Muscle layer of duodenum (tissue), 2 donors: ENCODE results near the gene SEC22B.
"Not testable (repeated sequence)": the region's sequence is repeated elsewhere in the genome, so short reads cannot be mapped to it uniquely, and the experiment has no call there.

Source experiments
- H3K27ac ChIP-seq: one replicate; pipeline ENCODE4 v1.7.0; 2013; ENCODE audit warnings: mild to moderate bottlenecking, low read length
- H3K27me3 ChIP-seq: one replicate; pipeline ENCODE4 v1.7.0; 2013; ENCODE audit warnings: low read depth, mild to moderate bottlenecking, control low read depth, low read length
- H3K36me3 ChIP-seq, 2 donors: one replicate each; pipeline ENCODE4 v1.7.0; 2013; ENCODE audit warnings: low read length in 2 of 2, control low read depth in 1 of 2, mild to moderate bottlenecking in 1 of 2; ENCODE audit not compliant: insufficient read depth in 2 of 2, control insufficient read depth in 1 of 2
- H3K4me1 ChIP-seq, 2 donors: one replicate each; pipeline ENCODE4 v1.7.0; 2013; ENCODE audit warnings: low read length in 2 of 2, mild to moderate bottlenecking in 2 of 2, control low read depth in 1 of 2, moderate library complexity in 1 of 2; ENCODE audit not compliant: insufficient read depth in 2 of 2, control insufficient read depth in 1 of 2
- H3K4me3 ChIP-seq, 2 donors: one replicate each; pipeline ENCODE4 v1.7.0; 2013; ENCODE audit warnings: low read length in 2 of 2, low read depth in 1 of 2, mild to moderate bottlenecking in 1 of 2
- H3K9me3 ChIP-seq, 2 donors: one replicate each; pipeline ENCODE4 v1.7.0; 2013; ENCODE audit warnings: low read length in 2 of 2, control low read depth in 1 of 2, mild to moderate bottlenecking in 1 of 2; ENCODE audit not compliant: control insufficient read depth in 1 of 2
- donor health status: healthy.

SEC22B gene

DNA sequence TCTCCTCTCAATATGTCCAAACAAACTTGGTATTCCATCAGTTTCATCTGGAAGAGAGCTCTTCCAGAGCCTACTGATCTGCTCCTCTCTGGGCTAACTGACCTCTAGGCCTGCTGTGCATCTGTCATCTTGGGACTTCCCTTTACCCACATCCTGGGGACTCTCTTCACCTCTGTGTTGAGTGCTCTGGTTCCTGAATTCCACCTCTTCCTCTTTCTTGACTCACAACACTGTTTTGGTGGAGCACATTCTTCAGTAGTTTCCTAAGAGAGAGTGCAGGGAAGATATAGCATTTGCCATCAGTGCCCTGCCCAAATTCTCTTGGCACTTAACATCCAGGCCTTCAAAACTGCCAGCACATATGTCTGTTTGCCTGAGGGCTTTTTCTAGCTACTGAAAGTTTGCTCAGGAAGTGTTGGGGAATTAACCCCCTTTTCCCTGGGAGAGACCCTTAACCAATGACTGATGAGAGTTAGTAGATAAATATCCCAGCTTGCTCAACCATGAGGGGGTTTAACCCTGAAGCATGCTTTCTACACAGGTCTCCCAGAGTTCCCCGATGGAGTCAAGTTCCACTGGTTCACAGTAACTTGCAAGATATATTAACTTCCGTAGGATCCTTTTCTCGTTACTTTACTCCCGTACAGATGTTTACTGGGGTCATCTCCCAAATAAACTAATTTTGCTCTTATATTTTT lies 52.4 kb downstream of the SEC22B start:
- not testable (repeated sequence) for H3K27me3 ChIP-seq

DNA sequence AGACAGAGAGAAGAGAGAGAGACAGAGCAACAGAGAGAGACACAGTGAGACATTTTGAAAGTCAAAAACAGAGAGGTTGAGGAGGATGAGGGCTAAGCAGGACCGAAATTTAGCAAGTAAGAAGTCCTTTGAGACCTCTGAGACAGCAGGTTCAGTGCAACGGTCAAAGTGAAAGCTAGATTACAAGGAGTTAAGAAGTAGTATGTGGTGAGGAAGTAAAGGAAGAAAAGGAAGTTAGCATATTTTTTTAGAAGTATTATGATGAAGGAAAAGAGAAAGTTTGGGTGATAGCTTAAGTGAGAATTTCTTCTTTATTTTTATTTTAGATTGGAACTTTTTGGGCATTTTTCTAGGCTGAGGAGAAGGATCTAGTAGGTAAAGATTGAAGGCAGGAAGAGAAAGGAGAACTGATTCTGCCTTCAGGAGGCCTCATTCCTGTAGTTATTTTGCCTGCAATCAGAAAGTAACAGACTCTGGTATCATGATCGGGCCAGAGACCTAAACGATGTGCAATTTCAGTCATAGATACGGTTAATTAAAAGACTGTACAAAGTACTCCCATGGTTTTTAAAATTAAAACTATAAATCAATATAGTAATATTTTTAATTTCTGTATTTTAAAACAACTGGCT lies 53.9 kb downstream of the SEC22B start:
- H3K4me3 ChIP-seq, H3K27ac ChIP-seq, H3K27me3 ChIP-seq, H3K4me1 ChIP-seq, H3K36me3 ChIP-seq, H3K9me3 ChIP-seq: not testable (repeated sequence)

More for the DNA sequence above, 52.4 kb downstream of the SEC22B start:
- H3K36me3 ChIP-seq, H3K27ac ChIP-seq, H3K9me3 ChIP-seq, H3K4me1 ChIP-seq, H3K4me3 ChIP-seq: not testable (repeated sequence)

DNA sequence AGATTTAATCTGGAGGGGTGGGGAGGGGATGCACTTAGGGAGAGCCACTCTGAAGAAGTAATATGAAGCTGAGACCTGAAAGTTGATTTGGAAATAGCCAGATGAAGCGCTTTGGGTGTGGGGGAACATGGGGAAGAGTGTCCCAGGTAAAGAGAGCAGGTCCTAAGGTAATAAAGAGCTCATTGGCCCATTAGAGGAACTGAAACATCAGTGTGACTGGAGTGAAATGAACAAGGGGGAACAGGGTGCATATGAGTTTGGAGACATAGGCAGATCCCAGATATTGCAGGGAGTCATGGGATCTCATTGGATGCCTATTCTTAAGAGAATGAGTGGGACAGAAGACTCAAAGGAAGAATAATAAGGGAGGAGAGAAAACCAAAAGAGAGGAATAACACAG lies 54.5 kb downstream of the SEC22B start:
- H3K4me1 ChIP-seq, H3K36me3 ChIP-seq, H3K27ac ChIP-seq, H3K9me3 ChIP-seq, H3K27me3 ChIP-seq, H3K4me3 ChIP-seq: not testable (repeated sequence)

DNA sequence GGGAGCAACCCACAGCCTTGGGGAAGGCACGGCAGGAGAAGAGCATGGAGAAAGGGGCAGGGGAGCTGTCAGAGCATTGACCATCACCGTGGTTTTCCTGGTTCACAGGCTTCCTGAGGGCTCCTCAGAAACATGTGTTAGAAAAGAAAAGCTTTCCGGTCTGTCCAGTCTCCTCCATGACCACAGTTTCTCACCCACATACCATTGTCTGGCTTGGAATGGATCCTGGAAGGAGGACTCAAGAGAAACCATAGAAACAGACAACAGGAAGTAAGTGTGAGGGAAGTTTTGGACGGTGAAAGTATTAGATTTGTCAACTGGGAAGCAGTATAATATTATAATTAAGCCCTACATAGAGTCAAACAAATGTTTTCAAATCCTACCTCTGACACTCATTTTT lies 55.8 kb downstream of the SEC22B start:
- not testable (repeated sequence) for H3K27me3 ChIP-seq, H3K9me3 ChIP-seq, H3K4me1 ChIP-seq, H3K27ac ChIP-seq, H3K4me3 ChIP-seq, H3K36me3 ChIP-seq

DNA sequence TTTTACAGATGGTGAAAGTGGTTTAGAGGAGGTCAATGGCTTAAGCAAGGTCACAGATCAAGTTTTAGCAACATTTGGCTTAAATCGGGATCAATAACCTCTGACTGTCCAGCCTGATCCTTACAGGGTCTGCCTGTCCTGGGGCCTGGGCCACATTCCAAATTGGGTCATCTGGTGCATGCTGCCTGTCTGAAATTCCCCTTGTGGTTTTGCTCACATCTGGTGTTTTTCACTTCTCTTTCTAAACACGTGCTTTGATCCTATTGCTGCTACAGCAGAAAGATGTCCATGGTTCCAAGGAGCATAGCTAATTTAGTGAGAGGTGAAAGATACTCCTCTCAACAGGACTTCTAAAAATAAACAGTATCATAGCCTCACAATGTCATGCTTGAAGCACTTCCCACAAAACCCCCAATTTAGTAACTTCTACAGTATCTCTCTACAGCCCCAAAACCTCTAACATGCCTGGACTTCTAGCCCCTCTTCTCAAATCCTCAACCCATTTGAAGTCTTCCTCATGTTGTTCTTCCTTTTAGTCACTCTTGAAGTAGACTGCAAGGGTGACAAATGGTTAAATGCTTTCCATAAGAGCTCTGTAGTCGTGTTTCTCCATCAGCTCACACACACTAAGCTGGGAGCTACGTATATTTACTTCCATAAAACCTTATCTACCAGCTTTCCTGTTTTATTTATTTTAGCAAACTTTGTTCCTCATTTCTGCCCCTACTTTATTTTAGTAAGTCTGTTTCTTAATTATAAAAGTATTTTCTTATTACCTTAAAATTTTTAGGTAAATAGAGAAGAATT lies 58.7 kb downstream of the SEC22B start:
- not testable (repeated sequence) for H3K27me3 ChIP-seq, H3K4me3 ChIP-seq, H3K27ac ChIP-seq, H3K9me3 ChIP-seq, H3K4me1 ChIP-seq, H3K36me3 ChIP-seq

DNA sequence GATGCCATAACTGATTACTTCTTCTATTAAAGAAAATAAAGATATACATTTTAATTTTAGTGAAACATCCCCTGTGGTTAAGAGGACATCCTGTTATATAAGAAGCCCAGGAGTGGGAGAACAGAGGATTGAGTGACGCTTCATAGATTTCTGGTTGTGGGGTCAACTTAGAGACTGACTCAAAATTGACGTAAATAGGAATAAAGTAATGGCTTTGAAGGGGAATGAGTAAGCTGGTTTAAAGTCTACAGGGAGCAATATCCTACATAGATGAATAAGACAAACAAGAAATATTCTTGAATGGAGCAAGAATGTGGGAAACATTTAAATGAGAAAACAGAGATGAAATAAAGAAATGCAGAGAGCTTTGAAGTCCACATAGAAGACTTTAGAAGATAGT lies 60.2 kb downstream of the SEC22B start:
- not testable (repeated sequence) for H3K4me1 ChIP-seq, H3K9me3 ChIP-seq, H3K36me3 ChIP-seq, H3K4me3 ChIP-seq, H3K27ac ChIP-seq, H3K27me3 ChIP-seq

DNA sequence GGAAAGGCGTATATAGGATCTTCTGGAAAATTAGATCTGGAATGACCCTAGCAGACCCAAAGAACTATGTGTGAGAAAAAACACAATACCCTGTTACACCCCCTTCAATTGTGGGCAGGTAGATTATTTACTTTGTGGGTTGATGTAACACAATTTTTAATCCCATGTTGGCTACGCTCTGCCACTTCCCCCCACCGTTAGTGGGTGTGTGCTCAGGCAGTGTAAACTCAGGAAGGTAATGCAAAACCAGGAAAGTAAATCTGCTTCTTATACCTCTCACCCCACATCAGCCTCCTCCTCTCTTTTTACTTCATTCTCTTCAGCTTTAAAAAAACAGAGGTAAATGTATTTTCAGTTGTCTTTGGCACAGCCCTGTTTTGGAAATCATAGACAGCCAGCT lies 63.2 kb downstream of the SEC22B start:
- H3K27ac ChIP-seq, H3K27me3 ChIP-seq, H3K36me3 ChIP-seq, H3K4me3 ChIP-seq, H3K4me1 ChIP-seq, H3K9me3 ChIP-seq: not testable (repeated sequence)

DNA sequence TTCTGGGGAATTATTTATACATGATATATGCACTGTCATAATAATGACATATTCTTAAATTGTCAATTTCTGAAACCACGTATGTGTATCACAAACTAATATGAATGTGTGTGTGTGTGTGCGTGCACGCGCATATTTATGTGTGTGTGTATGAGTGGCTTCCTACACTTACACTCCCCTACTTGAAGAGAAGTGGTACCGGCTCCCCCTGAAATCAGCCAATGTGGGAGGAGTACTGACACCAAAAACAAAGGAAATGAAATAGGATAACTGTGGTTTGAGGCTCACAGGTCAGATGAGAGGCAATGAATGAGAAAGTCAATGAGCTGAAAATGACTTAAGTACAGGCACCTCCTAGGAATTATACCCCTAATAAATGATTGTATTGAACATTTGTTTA lies 64.1 kb downstream of the SEC22B start:
- H3K4me1 ChIP-seq, H3K27ac ChIP-seq, H3K4me3 ChIP-seq, H3K36me3 ChIP-seq, H3K27me3 ChIP-seq, H3K9me3 ChIP-seq: not testable (repeated sequence)

DNA sequence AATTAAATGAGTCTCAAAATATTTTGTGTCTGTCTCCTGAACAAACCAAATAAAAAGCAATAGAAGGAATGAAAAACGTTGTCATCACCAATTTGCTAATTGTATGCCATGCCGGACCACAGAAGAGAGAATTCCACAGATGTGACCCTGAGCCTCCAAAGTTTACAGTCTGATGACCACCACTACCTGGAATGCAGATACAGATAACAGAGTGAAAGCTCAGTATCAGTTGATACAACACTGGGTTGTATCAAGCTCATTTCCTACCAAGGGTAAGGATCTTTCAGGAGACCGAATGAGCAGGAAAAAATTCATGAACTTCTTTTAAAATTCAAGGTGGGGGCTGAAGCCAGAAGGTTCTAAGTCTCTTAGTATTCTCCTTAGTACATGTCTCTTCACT lies 64.5 kb downstream of the SEC22B start:
- not testable (repeated sequence) for H3K4me3 ChIP-seq, H3K27me3 ChIP-seq, H3K4me1 ChIP-seq, H3K36me3 ChIP-seq, H3K9me3 ChIP-seq, H3K27ac ChIP-seq

DNA sequence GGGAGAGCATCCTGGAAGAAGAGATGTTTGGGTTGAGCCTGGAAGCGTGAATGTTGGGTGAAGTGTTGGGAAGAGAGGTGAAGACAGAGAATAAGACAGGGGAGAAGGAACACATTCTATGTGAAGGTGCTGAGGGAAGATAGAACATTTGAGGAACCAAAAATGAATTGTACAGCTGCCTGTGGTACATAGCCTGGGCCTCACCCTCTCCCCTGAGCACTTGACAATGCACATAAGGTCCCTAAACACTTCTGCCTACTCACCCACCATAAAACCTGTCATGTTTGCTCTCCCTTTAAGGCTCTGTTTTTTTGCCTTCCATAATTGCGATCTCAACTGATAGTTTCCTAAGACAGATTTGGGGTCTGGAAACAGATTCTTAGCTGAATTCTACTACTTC lies 65.3 kb downstream of the SEC22B start:
- H3K4me3 ChIP-seq, H3K9me3 ChIP-seq, H3K36me3 ChIP-seq, H3K27ac ChIP-seq, H3K4me1 ChIP-seq, H3K27me3 ChIP-seq: not testable (repeated sequence)

DNA sequence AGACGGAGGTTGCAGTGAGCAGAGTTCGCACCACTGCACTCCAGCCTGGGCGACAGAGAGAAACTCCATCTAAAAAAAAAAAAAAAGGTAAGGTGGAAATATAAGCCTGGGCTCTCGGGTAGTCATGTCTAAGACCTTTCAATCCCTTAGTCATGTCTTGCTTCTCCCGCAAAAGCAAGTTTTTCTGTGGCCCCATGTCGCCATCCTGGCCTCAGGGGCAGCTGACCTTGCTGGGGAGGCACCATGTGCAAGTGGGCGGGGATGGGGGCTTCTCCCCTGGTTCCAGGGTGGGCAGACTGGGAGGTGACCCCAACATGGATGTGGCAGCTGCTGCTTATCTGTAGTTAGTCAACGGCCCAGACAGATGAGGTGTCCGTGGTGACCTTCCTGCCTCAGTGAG lies 66.7 kb downstream of the SEC22B start:
- not testable (repeated sequence) for H3K4me1 ChIP-seq, H3K36me3 ChIP-seq, H3K9me3 ChIP-seq, H3K27me3 ChIP-seq, H3K27ac ChIP-seq, H3K4me3 ChIP-seq

DNA sequence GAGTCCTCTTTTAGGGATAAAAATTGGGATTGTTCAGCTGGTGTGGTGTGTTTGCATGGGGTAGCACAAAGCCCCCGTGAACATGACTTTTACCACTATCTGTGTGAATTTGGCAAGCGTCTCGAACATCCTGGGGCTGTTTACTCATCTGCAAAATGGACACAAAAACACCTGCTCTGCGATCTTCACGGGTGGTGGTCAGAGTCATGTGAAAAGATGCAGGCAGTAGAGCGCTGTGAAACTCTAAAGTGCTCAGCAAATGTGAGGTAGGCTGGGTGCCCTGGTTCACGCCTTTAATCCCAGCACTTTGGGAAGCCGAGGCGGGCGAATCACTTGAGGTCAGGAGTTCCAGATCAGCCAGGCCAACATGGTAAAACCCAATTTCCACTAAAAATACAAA lies 67.1 kb downstream of the SEC22B start:
- not testable (repeated sequence) for H3K36me3 ChIP-seq, H3K27ac ChIP-seq, H3K4me3 ChIP-seq, H3K9me3 ChIP-seq, H3K27me3 ChIP-seq, H3K4me1 ChIP-seq
